Naive thymus-derived CD8-positive, alpha-beta T cell (primary cell): ENCODE measurements around the gene MAPK7. TPM values are rescaled to one million over a fixed set of nuclear protein-coding genes. Genes with fewer than 3 reads are reported as not detected.
A peak's percentile ranks its signal among the peaks of the same experiment; 100 is the strongest.

Experiments
- ATAC-seq, 2 donors: fragments of 150-1000 bp; cut with Tn5 transposase in 1 of 2; sonication (Bioruptor Pico), chemical (Tn5 transposase) in 1 of 2; 1 replicate in 1 of 2; 2 replicates in 1 of 2; pipeline ENCODE4 v1.10.0; 2021; ENCODE audit warnings: mild to moderate bottlenecking in 2 of 2, moderate library complexity in 2 of 2
- POLR2A ChIA-PET: fragments of 350-600 bp; sonication (Branson Sonifier 250); formaldehyde crosslinking; loops from one replicate; lab custom pipeline; 2021; ENCODE audit warnings: antibody characterized with exemption; lab: Charles Lee
- DNase-seq, 10 donors: peaks; one replicate each; pipeline versions ENCODE4 v3.0.0 to v3.0.0-alpha.2; 2020 to 2022
- H3K27ac Mint-ChIP-seq, 10 donors: one replicate each; pipeline ENCODE4 v1.8.0; 2020 to 2022; ENCODE audit warnings: mild to moderate bottlenecking in 10 of 10, mixed read lengths in 10 of 10, moderate library complexity in 4 of 10, inconsistent platforms in 1 of 10
- H3K27me3 Mint-ChIP-seq, 5 donors: one replicate each; pipeline ENCODE4 v1.8.0; 2021 to 2022; ENCODE audit warnings: mixed read lengths in 5 of 5
- H3K36me3 Mint-ChIP-seq, 3 donors: one replicate each; pipeline ENCODE4 v1.8.0; 2020 to 2022; ENCODE audit warnings: mixed read lengths in 3 of 3, mild to moderate bottlenecking in 2 of 3, inconsistent platforms in 1 of 3
- H3K4me1 Mint-ChIP-seq, 4 donors: one replicate each; pipeline ENCODE4 v1.8.0; 2021 to 2022; ENCODE audit warnings: mixed read lengths in 4 of 4
- H3K4me3 Mint-ChIP-seq, 10 donors: one replicate each; pipeline ENCODE4 v1.8.0; 2020 to 2022; ENCODE audit warnings: mild to moderate bottlenecking in 10 of 10, mixed read lengths in 10 of 10, moderate library complexity in 6 of 10, inconsistent platforms in 1 of 10
- H3K9me3 Mint-ChIP-seq, 9 donors: one replicate each; pipeline ENCODE4 v1.8.0; 2020 to 2022; ENCODE audit warnings: mixed read lengths in 9 of 9, mild to moderate bottlenecking in 3 of 9, inconsistent platforms in 1 of 9, moderate library complexity in 1 of 9
- polyA plus RNA-seq, 3 donors: library from polyadenylated mRNA; unstranded; fragments of 300-500 nt; fragmentation: Illumina TruSeq; gene quantifications; one replicate each; pipeline ENCODE4 v1.2.3, GENCODE V29; 2021
- total RNA-seq, 8 experiments: library from RNA in 2 of 8; stranded (reverse) in 2 of 8; gene quantifications; one replicate each; pipeline ENCODE4 v1.2.3 and lab custom pipeline; 2021 to 2026

The MAPK7 gene
- total and polyA plus RNA-seq, 5 experiments from 2014 or later: 2.9 to 22.2 (median 7.7) TPM

DNA sequence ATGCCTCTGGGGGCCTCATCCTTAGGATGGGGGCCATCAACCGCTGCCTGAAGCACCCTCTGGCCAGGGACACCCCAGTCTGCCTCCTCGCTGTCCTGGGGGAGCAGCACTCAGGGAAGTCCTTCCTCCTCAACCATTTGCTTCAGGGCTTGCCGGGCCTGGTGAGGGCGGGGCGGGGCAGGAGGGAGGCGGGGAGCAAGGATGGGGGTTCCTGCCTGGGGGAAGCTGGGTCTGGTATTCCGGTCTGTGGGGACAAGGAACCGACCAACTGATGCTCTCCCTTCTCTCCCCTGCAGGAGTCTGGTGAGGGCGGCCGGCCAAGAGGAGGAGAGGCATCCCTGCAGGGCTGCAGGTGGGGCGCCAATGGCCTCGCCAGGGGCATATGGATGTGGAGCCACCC, 34.7 kb downstream of the MAPK7 start:
- DNase-seq (no peak), ATAC-seq (no peak)
- no peaks in the 10 kb centered on the region for H3K36me3 Mint-ChIP-seq
- peak overlapping the region in 1 of 10 donors; percentile 13 for H3K27ac Mint-ChIP-seq
- POLR2A ChIA-PET: no interaction called here
- peaks cover 0 to 27% (median 0%) of the 10 kb centered on the region in 5 donors for H3K27me3 Mint-ChIP-seq
- peaks cover 0 to 3% (median 1%) of the 10 kb centered on the region in 4 donors for H3K4me1 Mint-ChIP-seq
- H3K9me3 Mint-ChIP-seq: no peaks in the 10 kb centered on the region
- no peak overlapping the region for H3K4me3 Mint-ChIP-seq

DNA sequence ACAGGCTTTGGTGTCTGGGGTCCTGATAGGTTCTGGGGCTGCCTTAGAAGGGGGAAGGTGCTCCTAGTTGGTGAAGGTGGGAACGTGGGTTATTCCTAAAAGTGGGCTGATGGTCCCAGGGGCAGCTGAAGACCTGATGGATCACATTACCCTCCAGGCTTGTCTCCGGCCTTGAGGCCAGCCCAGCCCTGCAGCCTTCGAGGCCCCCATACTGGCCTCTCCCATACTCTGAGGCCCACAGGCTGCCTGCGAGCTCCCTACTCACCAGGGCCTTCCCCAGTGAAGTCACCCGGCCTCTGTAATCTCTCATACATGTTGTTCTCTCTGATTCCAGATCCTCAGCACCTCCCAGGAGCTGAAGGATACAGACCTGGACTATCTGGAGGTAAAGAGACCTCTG, 35.5 kb downstream of the MAPK7 start:
- H3K36me3 Mint-ChIP-seq: no peaks in the 10 kb centered on the region
- POLR2A ChIA-PET: no interaction called here

DNA sequence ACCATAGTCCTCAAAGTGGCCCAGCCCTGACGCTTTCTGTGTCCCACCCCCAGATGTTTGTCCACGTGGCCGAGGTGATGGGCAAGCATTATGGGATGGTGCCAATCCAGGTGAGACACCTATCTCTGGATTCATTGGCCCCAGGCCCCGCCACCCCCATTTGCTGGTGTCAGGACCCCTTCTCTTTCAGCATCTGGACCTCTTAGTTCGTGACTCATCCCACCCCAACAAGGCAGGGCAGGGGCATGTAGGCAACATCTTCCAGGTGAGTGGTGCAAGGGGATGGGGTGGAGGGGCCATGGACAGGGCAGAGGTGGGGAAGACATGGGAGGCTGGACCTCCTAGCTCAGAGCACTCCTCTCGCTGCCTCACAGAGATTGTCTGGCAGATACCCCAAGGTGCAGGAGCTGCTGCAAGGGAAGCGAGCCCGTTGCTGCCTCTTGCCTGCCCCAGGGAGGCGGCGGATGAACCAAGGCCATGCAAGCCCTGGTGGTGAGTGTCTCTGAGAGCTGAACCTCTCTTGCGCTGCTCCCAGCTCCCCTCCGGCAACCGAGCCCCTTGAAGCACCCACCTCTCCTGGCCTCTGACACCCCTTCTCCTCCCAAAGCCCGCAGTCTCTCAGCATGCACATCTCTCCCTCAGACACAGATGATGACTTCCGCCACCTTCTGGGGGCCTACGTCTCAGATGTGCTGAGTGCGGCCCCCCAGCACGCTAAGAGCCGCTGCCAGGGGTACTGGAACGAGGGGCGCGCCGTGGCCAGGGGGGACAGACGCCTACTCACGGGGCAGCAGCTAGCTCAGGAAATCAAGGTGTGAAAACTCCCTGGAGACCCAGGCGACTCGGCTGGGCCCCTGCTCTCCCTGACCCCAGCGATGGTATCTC, 36.3 kb downstream of the MAPK7 start:
- Mint-ChIP-seq H3K4me1 (peaks cover 0 to 3% (median 1%) of the 10 kb centered on the region in 4 donors), H3K36me3 (no peaks in the 10 kb centered on the region), H3K27me3 (peaks cover 0 to 27% (median 0%) of the 10 kb centered on the region in 5 donors), H3K4me3 (no peak overlapping the region), H3K27ac (no peak overlapping the region), H3K9me3 (no peaks in the 10 kb centered on the region)
- ATAC-seq: no peak
- POLR2A ChIA-PET: no interaction called here
- no peak for DNase-seq

More for the DNA sequence above, 35.5 kb downstream of the MAPK7 start:
- DNase-seq: no peak
- H3K4me1 Mint-ChIP-seq: peaks cover 0 to 3% (median 1%) of the 10 kb centered on the region in 4 donors
- no peak for ATAC-seq
- no peaks in the 10 kb centered on the region for H3K9me3 Mint-ChIP-seq
- no peak overlapping the region for H3K27ac Mint-ChIP-seq
- peaks cover 0 to 27% (median 0%) of the 10 kb centered on the region in 5 donors for H3K27me3 Mint-ChIP-seq
- H3K4me3 Mint-ChIP-seq: no peak overlapping the region

DNA sequence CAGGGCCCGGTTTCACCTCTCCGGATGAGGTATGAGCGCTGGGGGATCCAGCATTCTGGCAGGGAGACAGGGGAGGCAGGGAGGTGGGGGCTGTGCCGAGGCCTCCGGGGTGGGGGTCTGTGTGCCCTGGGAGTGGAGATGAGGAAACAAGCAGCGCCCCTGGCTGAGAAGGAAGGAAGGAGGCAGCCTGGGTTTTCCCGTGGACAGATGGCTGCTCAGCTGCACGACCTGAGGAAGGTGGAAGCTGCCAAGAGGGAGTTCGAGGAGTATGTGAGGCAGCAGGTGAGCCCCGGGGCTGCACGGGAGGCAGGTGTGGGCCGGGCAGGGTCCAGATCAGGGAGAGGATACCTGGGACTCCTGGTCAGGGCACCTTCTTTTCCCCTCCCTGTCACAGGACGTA, 37.0 kb downstream of the MAPK7 start:
- DNase-seq (no peak), ATAC-seq (no peak)
- peaks cover 0 to 3% (median 1%) of the 10 kb centered on the region in 4 donors for H3K4me1 Mint-ChIP-seq
- POLR2A ChIA-PET: no interaction called here
- H3K27ac Mint-ChIP-seq: no peak overlapping the region
- H3K9me3 Mint-ChIP-seq: no peaks in the 10 kb centered on the region
- peaks cover 0 to 27% (median 0%) of the 10 kb centered on the region in 5 donors for H3K27me3 Mint-ChIP-seq
- no peaks in the 10 kb centered on the region for H3K36me3 Mint-ChIP-seq
- H3K4me3 Mint-ChIP-seq: no peak overlapping the region

DNA sequence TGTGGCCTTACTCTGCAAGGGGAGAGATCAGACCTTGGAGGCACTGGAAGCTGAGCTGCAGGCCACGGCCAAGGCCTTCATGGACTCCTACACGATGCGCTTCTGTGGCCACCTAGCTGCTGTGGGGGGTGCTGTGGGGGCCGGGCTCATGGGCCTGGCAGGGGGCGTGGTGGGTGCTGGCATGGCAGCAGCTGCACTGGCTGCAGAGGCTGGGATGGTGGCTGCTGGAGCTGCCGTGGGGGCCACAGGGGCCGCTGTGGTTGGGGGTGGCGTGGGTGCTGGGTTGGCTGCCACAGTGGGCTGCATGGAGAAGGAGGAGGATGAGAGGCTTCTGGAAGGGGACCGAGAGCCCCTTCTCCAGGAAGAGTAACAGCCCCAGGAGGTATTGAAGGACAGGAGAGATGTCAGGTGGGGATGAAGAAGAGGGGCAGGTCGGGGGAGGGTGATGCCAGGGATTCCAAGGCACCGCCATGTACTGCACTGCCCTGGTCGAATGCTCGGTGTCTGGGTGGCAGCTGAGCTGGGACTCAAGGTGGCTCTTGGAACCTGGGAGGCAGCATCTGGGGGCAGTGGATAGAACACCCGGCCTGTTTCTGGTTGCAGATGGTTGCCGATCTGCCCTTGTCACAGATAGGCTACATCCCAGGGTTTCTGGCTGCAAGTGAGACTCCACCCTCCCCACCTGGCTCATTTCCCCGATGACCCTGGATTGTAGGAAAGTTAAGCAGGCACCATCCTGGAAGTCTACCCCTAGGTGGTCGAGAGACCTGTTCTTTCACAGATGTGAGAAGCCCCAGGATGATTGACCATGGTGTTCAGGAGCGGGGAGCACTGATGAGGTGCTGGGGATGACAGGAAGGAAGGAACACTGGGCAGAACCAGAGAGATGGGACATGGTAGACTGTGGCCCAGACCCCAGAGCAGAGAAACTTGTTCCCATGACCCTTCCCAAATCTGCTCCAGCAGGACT, 37.8 kb downstream of the MAPK7 start:
- Mint-ChIP-seq H3K27ac (no peak overlapping the region), H3K4me3 (no peak overlapping the region), H3K36me3 (no peaks in the 10 kb centered on the region), H3K27me3 (peaks cover 0 to 27% (median 0%) of the 10 kb centered on the region in 5 donors), H3K4me1 (peaks cover 0 to 3% (median under 1%) of the 10 kb centered on the region in 4 donors), H3K9me3 (no peaks in the 10 kb centered on the region)
- POLR2A ChIA-PET: no interaction called here
- no peak for DNase-seq
- ATAC-seq: no peak

DNA sequence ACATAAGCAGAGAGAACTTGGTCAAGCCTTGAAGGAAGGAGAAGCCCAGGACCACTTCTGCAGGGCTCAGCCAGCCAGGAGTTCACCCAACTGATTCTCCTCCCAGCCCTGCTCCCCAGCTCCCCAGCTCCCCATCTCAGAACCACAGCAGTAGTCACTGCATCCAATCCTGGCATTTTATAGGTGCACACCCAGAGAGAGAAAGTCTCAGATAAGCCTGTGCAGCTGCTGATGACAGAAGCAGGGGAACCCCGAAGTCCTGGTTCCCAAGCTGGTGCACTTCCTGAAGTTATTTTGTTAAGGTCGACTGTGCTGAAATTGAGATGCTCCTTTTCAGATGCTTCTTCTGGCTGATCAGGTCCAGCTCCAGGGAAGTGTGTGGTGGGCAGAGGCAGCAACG, 39.3 kb downstream of the MAPK7 start:
- Mint-ChIP-seq H3K27ac (no peak overlapping the region), H3K36me3 (no peaks in the 10 kb centered on the region), H3K27me3 (peaks cover 0 to 21% (median 2%) of the 10 kb centered on the region in 5 donors), H3K4me1 (peaks cover 0 to 3% (median under 1%) of the 10 kb centered on the region in 4 donors), H3K9me3 (no peaks in the 10 kb centered on the region), H3K4me3 (no peak overlapping the region)
- POLR2A ChIA-PET: no interaction called here
- ATAC-seq (no peak), DNase-seq (no peak)

DNA sequence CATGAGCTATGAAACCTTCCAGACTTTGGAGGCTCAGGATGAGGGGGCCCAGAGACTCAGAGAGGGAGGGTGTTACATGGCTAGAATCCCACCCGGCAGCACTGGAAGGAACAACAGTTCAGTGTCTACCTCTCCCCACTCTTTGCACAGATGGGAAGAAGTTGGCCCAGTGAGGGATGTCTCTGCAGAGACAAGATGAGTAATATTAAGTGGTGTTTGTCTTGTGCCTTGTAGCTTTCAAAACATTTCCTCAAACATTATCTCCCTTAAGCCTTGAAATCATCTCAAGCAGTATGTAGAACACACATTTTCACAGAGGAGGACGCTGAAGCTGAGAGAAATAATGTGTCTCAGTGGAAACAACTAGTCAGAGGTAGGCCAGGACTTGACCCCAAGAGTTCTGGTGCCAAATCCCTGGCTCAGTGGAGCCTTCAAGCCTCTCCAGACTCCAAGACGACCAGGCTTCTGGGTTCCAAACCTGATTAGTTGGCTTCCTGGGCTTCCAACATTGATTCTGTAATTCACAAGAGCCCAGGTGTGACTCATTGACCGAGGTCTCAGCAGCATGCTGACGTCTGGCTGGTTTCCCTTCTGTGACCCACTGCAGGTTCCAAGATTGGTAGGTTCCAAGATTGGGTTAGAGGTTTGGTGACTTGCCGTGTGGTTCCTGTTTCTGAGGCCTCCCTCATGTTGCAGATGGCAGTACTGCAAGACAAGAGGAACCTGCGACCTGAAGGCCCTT, 40.1 kb downstream of the MAPK7 start:
- Mint-ChIP-seq H3K4me1 (peaks cover 0 to 3% (median under 1%) of the 10 kb centered on the region in 4 donors), H3K9me3 (no peaks in the 10 kb centered on the region), H3K4me3 (no peak overlapping the region), H3K36me3 (no peaks in the 10 kb centered on the region), H3K27ac (no peak overlapping the region), H3K27me3 (peaks cover 0 to 13% (median 4%) of the 10 kb centered on the region in 5 donors)
- POLR2A ChIA-PET: interaction anchor here (0.5 kb wide), 1 partner anchor 78 kb away, joined by 3 read pairs; no protein-coding TSS in a partner anchor
- DNase-seq (no peak), ATAC-seq (no peak)

DNA sequence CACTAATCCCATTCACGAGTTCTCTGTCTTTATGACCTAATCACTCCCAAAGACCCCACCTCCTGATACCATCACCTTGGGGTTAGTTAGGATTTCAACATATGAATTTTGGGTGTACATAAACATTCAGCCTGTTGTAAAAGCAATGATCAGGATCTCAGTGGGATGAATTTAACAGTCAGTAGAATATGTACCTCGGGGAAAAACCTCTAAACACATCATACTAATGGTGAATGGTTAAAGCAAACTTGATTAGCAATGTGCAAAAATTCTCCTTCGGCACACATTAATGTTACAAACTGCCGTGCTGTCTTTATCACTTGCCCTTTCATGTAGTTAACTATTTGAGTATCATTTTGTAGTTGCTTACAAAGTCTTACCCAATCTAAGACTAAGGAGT, 42.9 kb downstream of the MAPK7 start:
- Mint-ChIP-seq H3K9me3 (no peaks in the 10 kb centered on the region), H3K36me3 (no peaks in the 10 kb centered on the region), H3K4me3 (no peak overlapping the region), H3K27me3 (peaks cover 0 to 6% (median 1%) of the 10 kb centered on the region in 5 donors), H3K27ac (no peak overlapping the region), H3K4me1 (peaks cover 0 to 3% (median under 1%) of the 10 kb centered on the region in 4 donors)
- no peak for ATAC-seq
- DNase-seq: no peak
- POLR2A ChIA-PET: no interaction called here

DNA sequence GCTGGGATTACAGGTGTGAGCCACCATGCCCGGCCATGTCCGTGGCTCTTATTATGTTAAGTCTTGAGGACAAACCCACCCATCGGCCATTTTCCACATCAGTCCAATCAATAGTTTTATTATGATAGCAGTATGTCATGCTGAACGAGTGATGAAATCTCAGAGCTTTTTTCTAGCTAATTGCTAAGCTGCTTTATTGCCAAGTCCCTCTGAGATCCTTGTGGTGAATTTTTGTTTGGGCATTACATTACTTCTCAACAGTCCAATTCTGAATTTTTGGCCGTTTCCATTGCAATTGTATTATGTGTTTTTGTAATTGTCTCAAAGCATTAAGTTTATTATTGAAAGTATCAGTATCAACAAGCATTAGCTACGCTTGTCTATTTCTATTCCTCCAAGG, 43.6 kb downstream of the MAPK7 start:
- Mint-ChIP-seq H3K4me3 (no peak overlapping the region), H3K4me1 (peaks cover 0 to 3% (median 0%) of the 10 kb centered on the region in 4 donors), H3K9me3 (no peaks in the 10 kb centered on the region), H3K27ac (no peak overlapping the region), H3K36me3 (no peaks in the 10 kb centered on the region), H3K27me3 (peaks cover 0 to 6% (median 1%) of the 10 kb centered on the region in 5 donors)
- DNase-seq (no peak), ATAC-seq (no peak)
- POLR2A ChIA-PET: no interaction called here

DNA sequence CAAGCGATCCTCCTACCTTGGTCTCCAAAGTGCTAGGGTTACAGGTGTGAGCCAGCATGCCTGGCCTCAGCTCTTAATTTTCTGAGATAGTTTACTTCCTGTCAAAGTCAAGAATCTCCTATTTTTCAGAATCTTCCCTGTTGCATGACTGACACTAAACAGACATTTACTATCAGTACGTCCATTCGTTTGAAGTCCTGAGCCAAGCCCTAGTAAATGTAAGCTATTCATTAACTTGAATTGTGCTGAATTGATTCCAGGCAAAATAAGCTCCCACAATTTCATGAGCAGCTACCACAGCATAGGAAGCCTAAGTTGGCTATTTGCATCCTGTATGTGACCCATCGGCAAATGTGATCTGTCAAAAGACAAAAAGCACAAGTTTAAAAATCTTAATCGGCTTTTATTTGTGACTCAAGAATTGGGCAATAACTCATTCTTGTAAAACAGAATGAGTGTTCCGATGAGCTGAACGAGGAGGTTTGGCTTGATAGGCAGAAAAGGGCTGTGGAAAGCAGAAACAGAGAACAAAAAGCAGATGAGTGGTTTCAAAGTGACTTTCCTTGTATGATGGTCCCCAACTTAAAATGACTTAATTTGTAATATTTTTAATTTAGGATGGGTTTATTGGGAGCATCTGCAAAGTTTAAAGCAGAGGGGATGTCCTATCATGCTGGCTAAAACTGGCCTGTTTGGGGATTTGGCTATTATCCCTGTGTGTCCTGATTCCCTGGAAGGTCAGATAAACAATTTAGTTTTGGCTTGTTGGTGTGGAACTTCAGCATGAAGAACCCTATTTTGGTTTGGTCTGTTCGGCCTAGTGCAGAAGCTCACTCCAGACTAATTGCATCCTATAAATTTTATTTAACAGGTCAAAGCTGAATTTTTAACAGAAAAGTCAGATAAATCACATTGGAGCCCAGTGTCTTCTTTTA, 46.9 kb downstream of the MAPK7 start:
- peaks cover 0 to 15% (median 5%) of the 10 kb centered on the region in 5 donors for H3K27me3 Mint-ChIP-seq
- no peak overlapping the region for H3K4me3 Mint-ChIP-seq
- no peaks in the 10 kb centered on the region for H3K4me1 Mint-ChIP-seq
- POLR2A ChIA-PET: interaction anchor here (0.6 kb wide), 1 partner anchor 11 kb away, joined by 3 read pairs; no protein-coding TSS in a partner anchor
- no peak for ATAC-seq
- DNase-seq: no peak
- H3K27ac Mint-ChIP-seq: no peak overlapping the region
- no peaks in the 10 kb centered on the region for H3K36me3 Mint-ChIP-seq
- H3K9me3 Mint-ChIP-seq: no peaks in the 10 kb centered on the region

DNA sequence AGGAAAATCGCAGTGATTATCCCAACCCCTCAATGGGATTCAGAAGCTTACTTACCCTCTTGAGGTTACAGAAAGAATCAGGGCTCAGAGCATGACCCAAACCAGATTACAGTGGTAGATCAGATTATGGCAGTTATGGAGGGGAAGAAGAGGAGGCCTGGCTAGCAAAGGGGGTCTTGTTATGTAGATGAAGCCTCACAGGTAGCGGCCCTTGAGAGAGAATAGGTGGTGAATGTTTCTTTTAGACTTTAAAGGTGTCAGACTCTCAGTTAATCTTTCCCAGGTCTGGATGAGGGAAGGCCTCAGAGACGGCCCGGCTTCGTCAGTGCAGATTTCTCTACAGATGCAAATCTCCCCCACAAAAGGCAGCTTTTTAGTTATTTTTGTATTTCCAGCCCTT, 48.3 kb downstream of the MAPK7 start:
- ATAC-seq (no peak), DNase-seq (no peak)
- H3K9me3 Mint-ChIP-seq: no peaks in the 10 kb centered on the region
- H3K27me3 Mint-ChIP-seq: peaks cover 0 to 11% (median 5%) of the 10 kb centered on the region in 5 donors
- no peak overlapping the region for H3K27ac Mint-ChIP-seq
- POLR2A ChIA-PET: no interaction called here
- no peaks in the 10 kb centered on the region for H3K4me1 Mint-ChIP-seq
- H3K36me3 Mint-ChIP-seq: no peaks in the 10 kb centered on the region
- H3K4me3 Mint-ChIP-seq: no peak overlapping the region
